Activated CD4-positive, alpha-beta memory T cell treated with anti-CD3 and anti-CD28 coated beads, Interleukin-2, amount 10 ng/mL, durations not matched to agents 7 days and 5 days (primary cell): ENCODE data around the gene HBE1. TPM values are rescaled to one million over a fixed set of nuclear protein-coding genes. Genes with fewer than 3 reads are reported as not detected.

Experiments used
- CTCF ChIA-PET: fragments of 350-600 bp; sonication (Branson Sonifier 250); formaldehyde crosslinking; loops from one replicate; lab custom pipeline; 2021; ENCODE audit warnings: antibody characterized with exemption, inconsistent platforms; lab: Charles Lee
- POLR2A ChIA-PET: fragments of 350-600 bp; sonication (Branson Sonifier 250); formaldehyde crosslinking; loops from one replicate; lab custom pipeline; 2021; ENCODE audit warnings: antibody characterized with exemption; lab: Charles Lee
- DNase-seq: peaks from one replicate; pipeline ENCODE4 v3.0.0-alpha.2; 2020
- H3K27ac Mint-ChIP-seq: one replicate; pipeline ENCODE4 v1.8.0; 2021; ENCODE audit warnings: mild to moderate bottlenecking, mixed read lengths
- H3K27me3 Mint-ChIP-seq: one replicate; pipeline ENCODE4 v1.8.0; 2021; ENCODE audit warnings: mixed read lengths
- H3K36me3 Mint-ChIP-seq: one replicate; pipeline ENCODE4 v1.8.0; 2021; ENCODE audit warnings: low read depth, mixed read lengths
- H3K4me1 Mint-ChIP-seq: one replicate; pipeline ENCODE4 v1.8.0; 2021; ENCODE audit warnings: mixed read lengths
- H3K4me3 Mint-ChIP-seq: one replicate; pipeline ENCODE4 v1.8.0; 2021; ENCODE audit warnings: mild to moderate bottlenecking, mixed read lengths
- H3K9me3 Mint-ChIP-seq: one replicate; pipeline ENCODE4 v1.8.0; 2021; ENCODE audit warnings: mixed read lengths
- total RNA-seq, 2 experiments: library from RNA; stranded (reverse); gene quantifications; one replicate each; pipeline ENCODE4 v1.2.3, GENCODE V29; 2021

The HBE1 gene
- total RNA-seq, 2 experiments from 2014 or later = not detected

DNA sequence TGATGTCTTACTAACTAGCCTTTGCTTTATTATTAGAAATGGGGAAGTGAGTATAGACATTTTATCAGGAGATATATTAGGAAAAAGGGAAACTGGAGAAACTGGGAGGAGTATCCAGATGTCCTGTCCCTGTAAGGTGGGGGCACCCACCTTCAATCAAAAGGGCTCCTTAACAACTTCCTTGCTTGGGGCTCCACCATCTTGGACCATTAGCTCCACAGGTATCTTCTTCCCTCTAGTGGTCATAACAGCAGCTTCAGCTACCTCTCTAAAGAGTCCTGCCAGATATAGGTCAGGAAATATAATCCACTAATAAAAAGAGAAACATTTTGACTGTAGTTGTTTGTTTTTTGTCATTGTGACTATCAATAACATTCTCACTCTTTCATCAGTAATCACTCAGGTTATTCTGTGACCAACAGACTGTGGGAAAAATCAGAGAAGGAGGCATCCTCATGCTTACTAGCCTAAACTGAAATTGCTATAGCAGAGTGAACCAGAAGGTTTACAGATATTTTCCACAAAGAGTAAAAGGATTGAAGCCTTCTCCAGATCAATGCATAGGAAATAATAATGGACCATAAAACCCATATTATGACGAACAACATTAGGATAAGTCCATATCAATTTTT is 21.6 kb upstream of the HBE1 start:
- CTCF ChIA-PET = interaction anchor here (1.0 to 2.0 kb wide), 3 partner anchors 10 to 655 kb away, joined by 3 to 8 read pairs (median 3); no protein-coding TSS in a partner anchor

DNA sequence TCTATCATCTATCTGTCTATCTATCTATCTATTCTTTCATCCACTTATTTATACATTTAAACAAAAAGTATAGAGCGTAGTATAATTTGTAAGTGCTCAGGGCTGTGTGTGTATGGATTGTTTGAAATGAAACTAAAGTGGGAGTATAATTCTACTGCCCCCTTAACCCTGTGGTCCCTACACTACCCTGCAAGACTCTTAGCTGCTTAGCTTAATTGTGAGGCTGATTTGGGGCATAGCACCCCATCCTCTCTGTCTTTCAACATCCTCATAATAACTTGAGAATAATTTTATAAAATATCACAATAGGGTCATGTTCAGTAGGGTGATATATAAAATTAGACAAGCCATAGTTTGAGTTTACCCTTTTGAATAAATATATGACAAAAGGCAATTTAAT is 20.4 kb upstream of the HBE1 start:
- POLR2A ChIA-PET = no interaction called here
- CTCF ChIA-PET = interaction anchor here (2.0 kb wide), 1 partner anchor 9 kb away, joined by 8 read pairs; no protein-coding TSS in a partner anchor
- Mint-ChIP-seq H3K4me1 (no peaks in the 10 kb centered on the region), H3K36me3 (no peaks in the 10 kb centered on the region), H3K27ac (no peak overlapping the region), H3K4me3 (no peak overlapping the region), H3K9me3 (no peaks in the 10 kb centered on the region), H3K27me3 (no peaks in the 10 kb centered on the region)
- no peak for DNase-seq

More for the DNA sequence above, 21.6 kb upstream of the HBE1 start:
- Mint-ChIP-seq H3K36me3 (no peaks in the 10 kb centered on the region), H3K27ac (no peak overlapping the region), H3K27me3 (no peaks in the 10 kb centered on the region), H3K9me3 (no peaks in the 10 kb centered on the region), H3K4me1 (no peaks in the 10 kb centered on the region), H3K4me3 (no peak overlapping the region)
- no peak for DNase-seq
- POLR2A ChIA-PET = no interaction called here

DNA sequence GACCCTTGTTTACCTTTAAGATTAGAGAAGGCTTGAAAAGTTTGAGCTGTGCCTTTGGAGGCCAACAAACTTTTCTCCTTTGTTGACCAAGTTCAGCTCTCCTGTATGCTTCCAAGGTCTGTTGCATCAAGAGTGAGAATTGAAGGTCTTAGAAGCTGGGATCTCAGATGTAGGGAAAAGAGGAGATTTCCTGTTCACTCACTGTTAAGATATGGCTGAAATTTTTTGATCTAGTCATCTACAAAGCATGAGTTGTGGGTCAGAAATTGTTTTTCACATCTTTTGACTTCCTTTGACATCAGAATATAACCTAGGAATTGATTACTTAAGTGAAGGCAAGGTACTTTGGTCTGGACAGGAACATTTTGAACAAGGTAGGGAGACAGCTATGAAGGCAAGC is 20.0 kb upstream of the HBE1 start:
- no peaks in the 10 kb centered on the region for H3K36me3 Mint-ChIP-seq
- DNase-seq = no peak
- no peak overlapping the region for H3K4me3 Mint-ChIP-seq
- H3K9me3 Mint-ChIP-seq = no peaks in the 10 kb centered on the region
- H3K4me1 Mint-ChIP-seq = no peaks in the 10 kb centered on the region
- ChIA-PET POLR2A (no interaction called here), CTCF (interaction anchor here (2.0 kb wide), 1 partner anchor 9 kb away, joined by 8 read pairs; no protein-coding TSS in a partner anchor)
- no peak overlapping the region for H3K27ac Mint-ChIP-seq
- no peaks in the 10 kb centered on the region for H3K27me3 Mint-ChIP-seq

DNA sequence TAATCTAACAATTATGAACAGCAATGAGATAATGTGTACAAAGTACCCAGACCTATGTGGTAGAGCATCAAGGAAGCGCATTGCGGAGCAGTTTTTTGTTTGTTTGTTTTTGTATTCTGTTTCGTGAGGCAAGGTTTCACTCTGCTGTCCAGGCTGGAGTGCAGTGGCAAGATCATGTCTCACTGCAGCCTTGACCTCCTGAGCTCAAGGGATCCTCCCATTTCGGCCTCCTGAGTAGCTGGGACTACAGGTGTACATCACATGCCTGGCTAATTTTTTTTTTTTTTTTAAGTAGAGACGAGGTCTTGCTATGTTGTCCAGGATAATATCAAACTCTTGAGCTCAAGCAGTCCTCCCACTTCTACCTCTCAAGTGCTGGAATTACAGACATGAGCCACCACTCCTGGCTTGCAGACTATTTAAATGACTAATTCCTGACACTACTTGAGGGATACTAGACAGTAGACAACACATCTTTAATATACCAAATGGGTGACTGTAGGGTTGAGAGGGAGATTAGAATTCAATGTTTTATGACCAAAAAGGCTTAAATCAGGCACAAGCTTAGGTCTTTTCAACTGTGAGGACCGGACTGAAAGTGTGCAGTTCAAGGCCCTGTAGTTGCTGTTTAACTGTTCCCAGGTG is 19.3 kb upstream of the HBE1 start:
- no peak overlapping the region for H3K27ac Mint-ChIP-seq
- DNase-seq = no peak
- POLR2A ChIA-PET = no interaction called here
- H3K9me3 Mint-ChIP-seq = no peaks in the 10 kb centered on the region
- no peaks in the 10 kb centered on the region for H3K36me3 Mint-ChIP-seq
- no peak overlapping the region for H3K4me3 Mint-ChIP-seq
- no peaks in the 10 kb centered on the region for H3K27me3 Mint-ChIP-seq
- CTCF ChIA-PET = no interaction called here
- H3K4me1 Mint-ChIP-seq = no peaks in the 10 kb centered on the region

- no peaks in the 10 kb centered on the region for H3K9me3 Mint-ChIP-seq
- no peaks in the 10 kb centered on the region for H3K27me3 Mint-ChIP-seq
- CTCF ChIA-PET = no interaction called here
- POLR2A ChIA-PET = no interaction called here
- no peaks in the 10 kb centered on the region for H3K4me1 Mint-ChIP-seq
- H3K27ac Mint-ChIP-seq = no peak overlapping the region
- DNase-seq = no peak
- no peaks in the 10 kb centered on the region for H3K36me3 Mint-ChIP-seq
- no peak overlapping the region for H3K4me3 Mint-ChIP-seq
Observed at GRCh38 chr11:5288108-5288905, 18.6 kb upstream of the HBE1 start.

DNA sequence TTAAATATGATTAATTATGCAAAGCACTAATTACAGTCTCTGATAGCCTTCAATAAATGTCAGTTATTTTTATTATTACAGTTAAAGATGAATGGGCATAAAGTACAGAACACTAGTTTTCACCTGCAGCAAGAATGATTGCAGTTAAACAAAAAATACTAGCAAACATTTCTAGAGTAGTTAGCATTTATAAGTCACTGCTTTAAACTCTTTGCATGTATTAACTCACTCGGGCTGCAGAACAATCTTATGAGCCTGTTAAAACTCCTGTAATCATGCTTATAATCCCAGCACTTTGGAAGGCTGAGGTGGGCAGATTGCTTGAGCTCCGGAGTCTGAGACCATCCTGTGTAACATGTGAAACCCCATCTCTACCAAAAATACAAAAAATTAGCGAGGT is 17.2 kb upstream of the HBE1 start:
- ChIA-PET CTCF (no interaction called here), POLR2A (no interaction called here)
- no peaks in the 10 kb centered on the region for H3K9me3 Mint-ChIP-seq
- H3K27ac Mint-ChIP-seq = no peak overlapping the region
- H3K4me3 Mint-ChIP-seq = no peak overlapping the region
- DNase-seq = no peak
- no peaks in the 10 kb centered on the region for H3K4me1 Mint-ChIP-seq
- no peaks in the 10 kb centered on the region for H3K36me3 Mint-ChIP-seq
- no peaks in the 10 kb centered on the region for H3K27me3 Mint-ChIP-seq

GRCh38 chr11:5286351-5286750 is 16.6 kb upstream of the HBE1 start:
- POLR2A ChIA-PET = no interaction called here
- Mint-ChIP-seq H3K27ac (no peak overlapping the region), H3K4me3 (no peak overlapping the region), H3K27me3 (no peaks in the 10 kb centered on the region), H3K4me1 (no peaks in the 10 kb centered on the region), H3K36me3 (no peaks in the 10 kb centered on the region), H3K9me3 (no peaks in the 10 kb centered on the region)
- CTCF ChIA-PET = no interaction called here
- DNase-seq = no peak

DNA sequence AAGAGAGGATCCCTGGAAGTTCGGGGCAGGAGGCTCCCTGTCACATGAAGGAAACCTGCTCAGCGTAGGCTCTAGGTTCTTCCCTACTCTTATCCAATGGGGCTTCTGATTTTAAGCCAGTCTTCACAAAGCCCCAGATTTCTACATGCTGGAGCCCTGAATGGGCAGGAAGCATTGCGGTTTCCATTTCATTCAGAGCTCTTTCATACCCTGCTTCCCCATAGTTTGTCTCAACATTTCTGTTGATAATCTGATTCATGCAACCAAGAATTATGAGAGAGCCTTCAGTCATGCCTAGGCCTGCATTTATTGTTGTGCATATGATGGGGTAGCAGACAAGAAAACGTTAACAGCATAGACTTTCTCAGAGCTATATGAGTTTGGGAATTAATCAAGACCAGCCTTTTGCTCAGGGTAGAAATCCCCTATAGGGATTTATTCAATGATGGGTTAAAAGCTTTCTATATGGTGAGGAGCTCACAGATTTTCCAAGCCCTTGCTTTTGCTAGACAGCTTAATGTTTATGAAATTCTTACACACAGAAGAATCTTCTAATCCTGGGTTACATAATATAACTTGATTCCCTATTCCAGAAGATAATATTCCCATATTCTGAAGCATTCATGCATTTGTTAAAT is 16.1 kb upstream of the HBE1 start:
- H3K4me3 Mint-ChIP-seq = no peak overlapping the region
- no peaks in the 10 kb centered on the region for H3K27me3 Mint-ChIP-seq
- H3K4me1 Mint-ChIP-seq = peaks cover under 1% of the 10 kb centered on the region

GRCh38 chr11:5284637-5285036 is 14.9 kb upstream of the HBE1 start:
- Mint-ChIP-seq H3K36me3 (no peaks in the 10 kb centered on the region), H3K9me3 (no peaks in the 10 kb centered on the region), H3K4me1 (peaks cover 8% of the 10 kb centered on the region), H3K27ac (no peak overlapping the region), H3K27me3 (no peaks in the 10 kb centered on the region), H3K4me3 (no peak overlapping the region)
- DNase-seq = no peak
- ChIA-PET POLR2A (no interaction called here), CTCF (interaction anchor here (1.0 kb wide), 1 partner anchor 10 kb away, joined by 3 read pairs; no protein-coding TSS in a partner anchor)

More for the DNA sequence above, 16.1 kb upstream of the HBE1 start:
- ChIA-PET POLR2A (no interaction called here), CTCF (no interaction called here)
- DNase-seq = no peak
- Mint-ChIP-seq H3K27ac (no peak overlapping the region), H3K9me3 (no peaks in the 10 kb centered on the region), H3K36me3 (no peaks in the 10 kb centered on the region)

DNA sequence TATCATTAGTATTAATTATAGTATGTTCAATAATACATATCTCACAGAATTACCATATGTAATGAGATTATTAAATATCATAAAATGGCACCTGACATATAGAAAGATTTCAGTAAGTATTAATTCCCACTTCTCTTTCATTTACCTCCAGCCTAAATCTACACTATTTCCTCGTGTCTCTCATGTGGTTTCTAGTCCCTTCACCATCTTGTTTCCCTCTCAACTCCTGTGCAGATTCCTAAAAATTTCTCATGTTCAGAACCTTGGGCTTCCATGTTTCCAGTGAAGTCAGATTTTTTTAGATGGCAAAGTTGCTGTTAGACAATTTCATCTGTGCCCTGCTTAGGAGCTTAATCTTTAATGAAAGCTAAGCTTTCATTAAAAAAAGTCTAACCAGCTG is 14.1 kb upstream of the HBE1 start:
- no peak for DNase-seq
- POLR2A ChIA-PET = no interaction called here
- CTCF ChIA-PET = interaction anchor here (1.0 kb wide), 1 partner anchor 9 kb away, joined by 3 read pairs; no protein-coding TSS in a partner anchor
- Mint-ChIP-seq H3K4me1 (peaks cover 8% of the 10 kb centered on the region), H3K36me3 (no peaks in the 10 kb centered on the region), H3K9me3 (no peaks in the 10 kb centered on the region), H3K4me3 (no peak overlapping the region), H3K27me3 (no peaks in the 10 kb centered on the region), H3K27ac (no peak overlapping the region)

- no peaks in the 10 kb centered on the region for H3K27me3 Mint-ChIP-seq
- peaks cover 8% of the 10 kb centered on the region for H3K4me1 Mint-ChIP-seq
- H3K9me3 Mint-ChIP-seq = no peaks in the 10 kb centered on the region
- H3K4me3 Mint-ChIP-seq = no peak overlapping the region
- CTCF ChIA-PET = interaction anchor here (0.7 kb wide), 1 partner anchor 19 kb away, joined by 3 read pairs; no protein-coding TSS in a partner anchor
- POLR2A ChIA-PET = no interaction called here
- no peaks in the 10 kb centered on the region for H3K36me3 Mint-ChIP-seq
- DNase-seq = no peak
- H3K27ac Mint-ChIP-seq = no peak overlapping the region
Observed at GRCh38 chr11:5283086-5283485, 13.3 kb upstream of the HBE1 start.

DNA sequence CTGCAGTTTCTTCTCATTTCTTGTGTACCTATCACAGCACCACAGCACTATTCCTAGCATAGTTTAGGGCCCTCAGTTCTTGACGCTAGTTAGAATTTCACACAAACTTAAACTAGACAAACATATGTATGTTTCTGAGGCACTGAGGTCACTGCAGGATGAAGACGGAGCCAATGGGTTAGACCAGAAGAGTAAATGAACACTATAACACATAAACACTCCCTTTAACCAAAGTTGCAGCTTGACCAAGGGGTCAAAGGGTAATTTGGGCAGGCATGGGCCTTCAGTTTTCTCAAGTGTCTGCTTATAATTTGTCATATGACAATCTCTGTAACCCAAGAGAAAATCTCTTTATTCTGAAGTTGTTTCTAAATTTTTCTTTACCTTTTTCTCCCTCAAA is 12.9 kb upstream of the HBE1 start:
- ChIA-PET CTCF (interaction anchor here (0.7 kb wide), 1 partner anchor 20 kb away, joined by 3 read pairs; no protein-coding TSS in a partner anchor), POLR2A (no interaction called here)
- H3K36me3 Mint-ChIP-seq = no peaks in the 10 kb centered on the region
- H3K9me3 Mint-ChIP-seq = no peaks in the 10 kb centered on the region
- H3K4me3 Mint-ChIP-seq = no peak overlapping the region
- DNase-seq = no peak
- H3K27me3 Mint-ChIP-seq = no peaks in the 10 kb centered on the region
- H3K27ac Mint-ChIP-seq = no peak overlapping the region
- peaks cover 8% of the 10 kb centered on the region for H3K4me1 Mint-ChIP-seq

- Mint-ChIP-seq H3K36me3 (no peaks in the 10 kb centered on the region), H3K9me3 (no peaks in the 10 kb centered on the region), H3K4me3 (no peak overlapping the region), H3K4me1 (peaks cover 8% of the 10 kb centered on the region), H3K27me3 (no peaks in the 10 kb centered on the region), H3K27ac (no peak overlapping the region)
- DNase-seq = no peak
- ChIA-PET CTCF (interaction anchor here (0.9 to 1.9 kb wide), 2 partner anchors 9 to 17 kb away, joined by 3 to 8 read pairs; no protein-coding TSS in a partner anchor), POLR2A (no interaction called here)
Observed at GRCh38 chr11:5281596-5281995, 11.9 kb upstream of the HBE1 start.
